Aorta (tissue), 5 donors: ENCODE data around the gene LAMTOR2. TPM values are rescaled to one million over a fixed set of nuclear protein-coding genes. Genes with fewer than 3 reads are reported as not detected.

Source experiments
- ATAC-seq: fragments of 200-7000 bp; cut with Tn5 transposase; one replicate; pipeline ENCODE4 v1.9.1; 2022; ENCODE audit warnings: moderate library complexity; ENCODE audit not compliant: low FRiP score
- DNase-seq, 2 donors: peaks; one replicate each; pipeline ENCODE4 v3.0.0-alpha.2; 2020
- H3K27ac ChIP-seq, 2 donors: one replicate each; pipeline ENCODE4 v1.5.1; 2013; ENCODE audit warnings: low read length in 2 of 2, mild to moderate bottlenecking in 2 of 2, moderate library complexity in 2 of 2, control low read depth in 1 of 2, inconsistent platforms in 1 of 2, low read depth in 1 of 2
- H3K27me3 ChIP-seq, 2 donors: one replicate each; pipeline ENCODE4 v1.6.1; 2013; ENCODE audit warnings: control low read depth in 1 of 2, low read length in 1 of 2, mild to moderate bottlenecking in 1 of 2, moderate library complexity in 1 of 2; ENCODE audit not compliant: insufficient read depth in 2 of 2, control insufficient read depth in 1 of 2
- H3K36me3 ChIP-seq, 2 donors: one replicate each; pipeline ENCODE4 v1.6.1; 2013; ENCODE audit warnings: control low read depth in 1 of 2, low read length in 1 of 2, mild to moderate bottlenecking in 1 of 2; ENCODE audit not compliant: insufficient read depth in 2 of 2, control insufficient read depth in 1 of 2
- H3K4me1 ChIP-seq, 2 donors: one replicate each; pipeline ENCODE4 v1.6.1; 2013; ENCODE audit warnings: low read length in 2 of 2, control low read depth in 1 of 2, mild to moderate bottlenecking in 1 of 2, moderate library complexity in 1 of 2; ENCODE audit not compliant: insufficient read depth in 2 of 2, control insufficient read depth in 1 of 2
- H3K4me3 ChIP-seq, 2 donors: one replicate each; pipeline ENCODE4 v1.5.1; 2013; ENCODE audit warnings: low read length in 2 of 2, control low read depth in 1 of 2, mild to moderate bottlenecking in 1 of 2
- H3K9me3 ChIP-seq: one replicate; pipeline ENCODE4 v1.6.1; 2013; ENCODE audit warnings: mild to moderate bottlenecking, low read length; ENCODE audit not compliant: control insufficient read depth
- WGBS, 2 donors: extraction: QIAGEN DNeasy Blood & Tissue Kit; methylation state at CpG; one replicate each; pipeline ENCODE4 v1.1.7; 2013; 5-methylcytosine and 5-hydroxymethylcytosine counted together
- intact Hi-C, 2 donors: fragments of 100-400 bp; cut with DNase I; formaldehyde crosslinking; loops; one replicate each; pipeline versions ENCODE4 v1.14.2 to v1.15.0; 2022
- polyA plus RNA-seq, 2 donors: library from polyadenylated mRNA; stranded (reverse); fragments of 200-250 nt; gene quantifications; one replicate each; pipeline ENCODE4 v1.2.3, GENCODE V29; 2013
- total RNA-seq, 2 donors: library from RNA; stranded (reverse); fragmentation: NEBNext Ultra II Directional; extraction: Animal tissue kit (Norgen Biotek cat#: 25700); gene quantifications; one replicate each; pipeline ENCODE4 v1.2.1, GENCODE V29; 2021
- donor health status: healthy with polysubstance abuse.
- donor health status: Bipolar disorder and iron deficiency.
- donor health status: DM: no; HTN: no; CAD: no.
- donor health status: DM: no; HTN: no; CAD: no.
- donor health status: DM: yes; HTN: yes; CAD: no.

Gene LAMTOR2
- total and polyA plus RNA-seq, 4 donors, result 31.6 to 129 (median 59.7) TPM

DNA sequence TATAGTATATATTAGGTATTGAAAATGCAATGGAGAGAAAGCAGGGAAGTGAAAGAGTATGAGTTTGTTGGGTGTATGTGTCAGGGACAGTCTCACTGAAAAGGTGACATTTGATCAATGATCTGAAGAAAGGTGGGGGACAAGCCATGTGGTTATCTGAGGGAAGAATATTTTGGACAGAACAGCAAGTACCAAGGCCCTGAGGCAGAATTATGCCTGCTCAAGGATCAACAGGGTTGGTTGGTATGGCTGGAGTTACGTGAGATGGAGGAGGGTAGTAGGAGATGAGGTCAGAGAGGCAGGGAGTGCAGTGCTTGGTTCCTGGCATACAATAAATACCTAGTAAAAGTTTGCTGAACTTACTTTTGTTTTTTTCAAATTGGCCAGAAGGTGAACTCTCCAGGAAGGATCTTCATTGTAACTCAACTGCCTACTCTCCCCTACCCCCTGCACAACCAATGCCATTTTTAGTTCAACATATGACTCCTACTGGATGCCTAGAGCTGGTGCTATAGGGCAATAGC lies 1.8 kb downstream of the LAMTOR2 start:
- Histone ChIP-seq H3K4me3 (no peak overlapping the region), H3K27me3 (no peaks in the 10 kb centered on the region), H3K9me3 (no peaks in the 10 kb centered on the region), H3K36me3 (no peaks in the 10 kb centered on the region), H3K4me1 (no peaks in the 10 kb centered on the region), H3K27ac (no peak overlapping the region)
- intact Hi-C loops, result no loop called here
- DNase-seq, result no peak
- 88 to 96% methylated on average over 1 of the region's 1 CpG for WGBS, 2 donors
- no peak for ATAC-seq

- no peaks in the 10 kb centered on the region for H3K9me3 ChIP-seq
- H3K4me1 ChIP-seq, result no peaks in the 10 kb centered on the region
- intact Hi-C loops, result no loop called here
- H3K36me3 ChIP-seq, result no peaks in the 10 kb centered on the region
- ATAC-seq (no peak), DNase-seq (no peak)
- no peak within 1 kb of the TSS for H3K27ac ChIP-seq
- no peaks in the 10 kb centered on the region for H3K27me3 ChIP-seq
- WGBS, 2 donors, result 47 to 50% methylated on average over 11 of the region's 11 CpGs
- no peak within 1 kb of the TSS for H3K4me3 ChIP-seq
These were observed 6.5 kb downstream of the LAMTOR2 start, which contains the start of gene RAB25 for GRCh38 chr1:156060937-156061636. Gene RAB25, plus strand, starts transcription at chr1:156061160. Its CDS starts 241 bp downstream, at chr1:156061401.

DNA sequence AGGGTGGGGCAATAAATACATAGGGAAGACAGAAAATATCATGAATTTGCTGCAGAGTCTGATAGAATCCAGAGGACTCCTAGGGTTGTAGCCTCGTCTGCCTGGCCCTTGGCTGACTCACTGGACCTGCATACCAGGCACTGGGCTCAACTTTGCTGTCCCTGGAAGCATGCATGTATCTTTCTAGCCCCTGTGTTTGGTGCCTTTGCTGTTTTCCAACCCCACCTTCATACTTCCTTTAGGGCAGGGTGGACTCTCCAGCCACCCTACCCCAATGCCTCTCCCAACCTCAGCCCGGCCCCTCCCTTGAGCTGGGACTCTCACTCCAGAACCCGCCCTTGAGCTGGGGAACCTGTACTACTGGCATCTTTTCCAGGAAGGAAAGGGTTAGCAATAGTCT lies 7.6 kb downstream of the LAMTOR2 start:
- intact Hi-C loops, result no loop called here
- ATAC-seq (no peak), DNase-seq (no peak)
- Histone ChIP-seq H3K4me3 (no peak overlapping the region), H3K4me1 (no peaks in the 10 kb centered on the region), H3K27ac (no peak overlapping the region), H3K27me3 (no peaks in the 10 kb centered on the region), H3K36me3 (no peaks in the 10 kb centered on the region), H3K9me3 (no peaks in the 10 kb centered on the region)
- 84 to 87% methylated on average over 3 of the region's 3 CpGs for WGBS, 2 donors

DNA sequence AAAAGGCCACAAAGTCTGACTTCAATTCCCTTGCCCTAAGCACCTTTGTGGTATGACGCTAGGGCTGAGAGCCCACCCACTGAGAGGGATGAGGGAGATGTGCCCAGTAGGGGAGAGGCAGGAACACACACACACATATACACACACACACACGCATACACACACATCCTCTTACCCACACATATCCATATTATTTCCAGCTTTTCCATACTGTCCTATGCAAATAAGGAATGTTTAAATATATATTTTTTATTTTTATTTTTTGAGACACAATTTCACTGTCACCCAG lies 9.4 kb downstream of the LAMTOR2 start:
- DNase-seq (no peak), ATAC-seq (no peak)
- Histone ChIP-seq H3K36me3 (no peaks in the 10 kb centered on the region), H3K4me1 (no peaks in the 10 kb centered on the region), H3K27me3 (no peaks in the 10 kb centered on the region), H3K9me3 (no peaks in the 10 kb centered on the region), H3K27ac (no peak overlapping the region), H3K4me3 (no peak overlapping the region)
- intact Hi-C loops, result no loop called here
- WGBS, 2 donors, result 71 to 75% methylated on average over 2 of the region's 2 CpGs

DNA sequence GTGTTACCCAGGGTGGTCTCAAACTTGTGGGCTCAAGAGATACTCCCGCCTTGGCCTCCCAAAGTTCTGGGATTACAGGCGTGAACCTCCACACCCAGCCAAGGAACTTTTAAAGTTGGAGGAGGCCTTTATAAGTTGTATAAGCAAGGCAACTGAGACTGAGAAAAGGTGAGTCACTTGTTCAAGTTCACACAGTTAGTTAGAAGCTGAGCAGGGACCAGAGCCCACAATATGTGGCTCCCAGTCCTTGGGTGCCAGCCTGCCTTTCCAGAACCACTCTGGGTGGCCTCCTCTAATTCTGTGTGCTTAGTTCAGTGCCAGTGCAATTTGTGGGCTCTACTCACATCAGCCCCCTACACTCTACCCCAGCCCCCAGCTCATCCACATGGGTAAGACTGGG lies 10.0 kb downstream of the LAMTOR2 start:
- Histone ChIP-seq H3K9me3 (no peaks in the 10 kb centered on the region), H3K36me3 (no peaks in the 10 kb centered on the region), H3K4me1 (no peaks in the 10 kb centered on the region), H3K27me3 (no peaks in the 10 kb centered on the region), H3K27ac (no peak overlapping the region), H3K4me3 (no peak overlapping the region)
- no peak for DNase-seq
- intact Hi-C loops, result loop anchor here in 1 of 2 donors (5.0 kb wide), 1 partner anchor 127 kb away; no protein-coding TSS in a partner anchor
- no peak for ATAC-seq
- 93 to 94% methylated on average over 2 of the region's 2 CpGs for WGBS, 2 donors

- Histone ChIP-seq H3K4me1 (no peaks in the 10 kb centered on the region), H3K27ac (no peak overlapping the region), H3K36me3 (no peaks in the 10 kb centered on the region), H3K27me3 (no peaks in the 10 kb centered on the region), H3K9me3 (no peaks in the 10 kb centered on the region), H3K4me3 (no peak overlapping the region)
- 94 to 95% methylated on average over 3 of the region's 3 CpGs for WGBS, 2 donors
- intact Hi-C loops, result loop anchor here in 1 of 2 donors (5.0 kb wide), 1 partner anchor 128 kb away; no protein-coding TSS in a partner anchor
- ATAC-seq (no peak), DNase-seq (no peak)
These were observed 10.6 kb downstream of the LAMTOR2 start for GRCh38 chr1:156065212-156065611.

GRCh38 chr1:156065871-156066270 lies 11.3 kb downstream of the LAMTOR2 start:
- Histone ChIP-seq H3K9me3 (no peaks in the 10 kb centered on the region), H3K36me3 (no peaks in the 10 kb centered on the region), H3K27me3 (no peaks in the 10 kb centered on the region), H3K4me1 (no peaks in the 10 kb centered on the region), H3K4me3 (no peak overlapping the region), H3K27ac (no peak overlapping the region)
- DNase-seq, result no peak
- no peak for ATAC-seq
- WGBS, 2 donors, result 74 to 78% methylated on average over 16 of the region's 16 CpGs
- intact Hi-C loops, result loop anchor here in 1 of 2 donors (5.0 kb wide), 1 partner anchor 129 kb away; no protein-coding TSS in a partner anchor

DNA sequence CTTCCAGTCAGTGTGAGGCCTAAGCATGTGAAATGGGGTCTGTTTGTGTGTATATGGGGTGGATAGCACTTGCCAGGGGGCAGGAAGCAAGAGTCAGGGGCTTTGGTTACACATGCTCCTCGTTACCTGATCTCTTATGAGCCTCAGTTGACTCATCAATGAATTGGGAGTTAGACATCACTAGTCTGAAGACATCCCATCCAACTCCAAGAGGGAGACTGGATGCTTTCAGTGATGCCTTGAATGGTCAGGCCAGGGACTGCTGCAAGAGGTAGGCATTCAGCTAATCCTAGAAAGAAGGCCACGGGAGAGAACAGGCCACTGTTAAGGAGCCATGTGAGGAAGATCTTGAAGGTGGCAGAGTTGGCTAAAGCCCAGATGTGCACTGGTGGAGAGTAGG lies 12.7 kb downstream of the LAMTOR2 start:
- intact Hi-C loops, result loop anchor here in 1 of 2 donors (5.0 kb wide), 1 partner anchor 130 kb away; no protein-coding TSS in a partner anchor
- WGBS, 2 donors, result 83 to 85% methylated on average over 2 of the region's 2 CpGs
- no peaks in the 10 kb centered on the region for H3K27me3 ChIP-seq
- no peak overlapping the region for H3K27ac ChIP-seq
- no peaks in the 10 kb centered on the region for H3K4me1 ChIP-seq
- no peak overlapping the region for H3K4me3 ChIP-seq
- H3K36me3 ChIP-seq, result no peaks in the 10 kb centered on the region
- DNase-seq, result no peak
- no peak for ATAC-seq
- H3K9me3 ChIP-seq, result no peaks in the 10 kb centered on the region
